EH (cell line): ENCODE measurements around the gene TMA7B.
A peak's percentile ranks its signal among the peaks of the same experiment; 100 is the strongest.

Source experiments
- DNase-seq: peaks from one replicate; pipeline ENCODE4 v3.0.0-alpha.2; 2015; ENCODE audit warnings: low read depth

Gene TMA7B

GRCh38 chr22:39952347-39952746 lies 7.8 kb upstream of the TMA7B start:
- no peak for DNase-seq

- DNase-seq: no peak
These were observed 7.1 kb upstream of the TMA7B start for GRCh38 chr22:39953101-39953500.

DNA sequence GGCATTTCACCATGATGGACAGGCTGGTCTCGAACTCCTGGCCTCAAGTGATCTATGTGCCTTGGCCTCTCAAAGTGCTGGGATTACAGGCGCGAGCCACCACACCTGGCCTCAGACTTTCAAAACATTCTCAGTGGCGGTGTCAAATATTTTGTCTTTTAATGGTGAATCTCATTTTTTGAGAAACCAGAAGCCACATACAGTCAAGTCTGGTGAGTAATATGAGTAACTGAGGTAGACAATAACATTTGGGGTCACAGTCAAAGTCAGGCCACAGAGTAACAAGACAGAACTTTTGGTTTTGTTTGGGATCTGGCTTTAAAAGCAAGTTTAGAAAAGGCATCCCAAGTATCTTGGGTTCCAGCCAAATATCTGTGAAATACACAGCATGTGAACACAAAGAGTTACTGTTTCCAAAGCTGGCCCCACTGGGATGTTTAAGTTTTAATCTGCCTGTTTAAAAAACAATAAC lies 5.6 kb upstream of the TMA7B start:
- DNase-seq: peak; percentile 87

DNA sequence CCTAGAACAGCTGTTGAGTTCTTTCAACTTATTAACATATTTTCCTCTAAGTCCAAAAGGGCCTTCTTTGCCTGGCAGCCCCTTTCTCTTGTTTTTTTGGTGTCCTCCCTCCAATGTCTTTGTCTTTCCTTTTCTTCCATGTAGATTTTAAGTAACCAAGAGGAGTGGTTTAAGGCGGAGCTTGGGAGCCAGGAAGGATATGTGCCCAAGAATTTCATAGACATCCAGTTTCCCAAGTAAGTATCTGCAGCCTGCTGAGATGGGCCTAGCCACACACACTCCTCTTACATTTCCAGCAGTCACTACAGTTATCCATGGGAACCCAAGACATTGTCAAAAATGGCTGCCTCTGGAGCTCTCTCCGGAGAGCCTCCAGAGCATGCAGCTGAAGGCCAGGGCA lies 4.5 kb upstream of the TMA7B start:
- peak; percentile 15 for DNase-seq

DNA sequence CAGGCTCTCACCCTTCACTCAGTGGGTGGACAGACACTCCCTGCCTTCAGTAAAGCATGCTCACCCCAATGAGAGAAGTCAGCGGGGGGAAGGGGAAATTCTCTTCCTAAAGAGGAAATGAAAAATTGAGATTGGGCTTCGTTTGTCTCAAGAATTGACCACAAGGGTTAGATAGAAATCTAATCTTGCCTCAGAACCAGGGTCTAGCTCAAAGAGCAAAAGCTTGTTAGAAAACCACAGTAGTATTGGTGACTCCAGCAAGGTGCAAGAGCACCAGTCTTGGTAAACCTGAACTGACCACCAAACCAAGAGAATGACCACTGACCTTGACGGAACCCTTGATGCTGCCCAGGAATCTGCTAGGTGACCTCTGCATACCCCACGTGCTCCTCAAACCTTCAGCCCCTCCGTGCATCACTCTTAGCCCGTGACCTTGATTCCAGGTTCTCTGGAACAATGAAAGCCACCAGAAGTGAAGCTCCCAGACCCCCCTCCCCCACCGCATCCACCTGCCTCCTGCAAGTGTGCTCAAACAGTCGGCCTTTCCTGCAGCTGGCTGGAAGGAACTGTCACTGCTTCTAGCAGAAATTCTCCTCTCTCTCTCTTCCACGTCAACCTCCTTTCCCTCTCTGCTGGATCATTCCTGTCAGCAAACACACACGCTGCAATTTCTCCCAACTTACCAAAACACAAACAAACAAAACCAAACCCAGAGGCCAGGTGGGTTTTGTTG lies 3.1 kb upstream of the TMA7B start:
- DNase-seq: no peak

DNA sequence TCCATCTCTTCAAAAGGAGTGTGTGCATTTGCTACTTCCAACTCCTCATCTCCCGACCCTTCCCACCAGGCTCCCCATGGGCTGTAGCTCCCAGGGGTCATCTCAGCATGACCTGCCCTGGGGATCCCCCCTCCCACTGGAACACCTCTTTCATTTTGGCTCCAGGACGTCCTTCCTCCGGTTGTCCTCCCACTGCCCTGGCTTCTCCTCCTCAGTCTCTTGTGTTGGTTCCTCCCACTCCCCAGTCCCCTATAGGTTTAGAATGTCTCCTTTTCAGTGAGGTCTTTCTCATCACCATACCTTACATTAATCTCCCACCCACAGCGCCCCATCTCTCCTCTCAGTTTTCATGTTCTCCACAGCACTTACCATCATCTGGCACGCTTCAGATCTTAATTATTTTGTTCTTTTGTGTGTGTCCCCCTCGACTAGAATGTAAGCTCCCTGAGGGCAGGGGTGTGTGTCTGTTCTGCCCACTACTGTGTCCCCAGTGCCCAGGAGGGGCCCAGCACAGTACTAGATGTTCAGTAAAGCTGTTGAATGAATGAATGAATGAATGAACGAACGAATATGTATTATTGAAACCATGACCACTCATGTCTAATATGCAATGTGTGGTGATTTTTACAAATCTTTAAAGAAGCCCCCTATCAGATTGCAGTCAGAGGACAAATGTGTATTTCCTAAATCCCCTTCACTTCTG lies 2.0 kb upstream of the TMA7B start:
- no peak for DNase-seq

DNA sequence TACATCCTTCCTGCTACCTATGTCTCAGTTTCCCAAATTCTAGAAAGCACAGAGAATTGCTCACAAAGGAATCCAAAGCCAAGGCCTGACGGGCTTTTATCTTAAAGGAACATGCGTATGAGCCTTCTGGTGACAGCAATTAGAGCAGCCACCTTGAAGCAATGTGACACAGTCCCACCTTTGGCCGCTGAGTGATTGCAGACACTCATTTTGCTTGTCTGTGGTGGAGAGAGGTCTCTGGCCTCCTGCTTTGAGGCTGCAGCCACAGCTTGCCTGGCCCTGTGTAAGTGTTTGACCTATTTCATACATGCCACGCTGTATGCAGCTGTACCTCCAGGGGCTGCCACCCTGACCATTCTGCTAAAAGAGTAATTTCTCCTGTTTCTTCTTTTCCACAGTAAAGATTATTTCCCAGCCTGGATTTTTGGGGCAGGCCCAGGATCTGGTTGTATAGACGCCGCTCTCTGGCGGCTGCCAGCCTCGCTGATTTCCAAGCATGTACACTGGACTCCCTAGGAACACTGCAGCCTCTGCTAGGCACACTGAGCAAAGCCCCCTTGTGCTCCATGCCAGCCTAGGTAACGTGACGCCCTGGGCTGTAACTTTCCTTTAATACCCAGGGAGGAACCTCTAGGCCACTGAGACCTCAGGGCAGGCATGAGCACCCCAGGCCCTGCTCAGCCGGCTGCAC lies 1.1 kb upstream of the TMA7B start:
- no peak for DNase-seq

- peak; percentile 92 for DNase-seq
These were observed 872 bp downstream of the TMA7B start for GRCh38 chr22:39960791-39961746.

- no peak for DNase-seq
These were observed 1.9 kb downstream of the TMA7B start for GRCh38 chr22:39962071-39962470.

- DNase-seq: no peak
These were observed 5.6 kb downstream of the TMA7B start for GRCh38 chr22:39965748-39966147.

GRCh38 chr22:39966470-39966869 lies 6.3 kb downstream of the TMA7B start:
- peak; percentile 9 for DNase-seq

GRCh38 chr22:39967103-39967829 lies 7.1 kb downstream of the TMA7B start:
- DNase-seq: peak; percentile 33

DNA sequence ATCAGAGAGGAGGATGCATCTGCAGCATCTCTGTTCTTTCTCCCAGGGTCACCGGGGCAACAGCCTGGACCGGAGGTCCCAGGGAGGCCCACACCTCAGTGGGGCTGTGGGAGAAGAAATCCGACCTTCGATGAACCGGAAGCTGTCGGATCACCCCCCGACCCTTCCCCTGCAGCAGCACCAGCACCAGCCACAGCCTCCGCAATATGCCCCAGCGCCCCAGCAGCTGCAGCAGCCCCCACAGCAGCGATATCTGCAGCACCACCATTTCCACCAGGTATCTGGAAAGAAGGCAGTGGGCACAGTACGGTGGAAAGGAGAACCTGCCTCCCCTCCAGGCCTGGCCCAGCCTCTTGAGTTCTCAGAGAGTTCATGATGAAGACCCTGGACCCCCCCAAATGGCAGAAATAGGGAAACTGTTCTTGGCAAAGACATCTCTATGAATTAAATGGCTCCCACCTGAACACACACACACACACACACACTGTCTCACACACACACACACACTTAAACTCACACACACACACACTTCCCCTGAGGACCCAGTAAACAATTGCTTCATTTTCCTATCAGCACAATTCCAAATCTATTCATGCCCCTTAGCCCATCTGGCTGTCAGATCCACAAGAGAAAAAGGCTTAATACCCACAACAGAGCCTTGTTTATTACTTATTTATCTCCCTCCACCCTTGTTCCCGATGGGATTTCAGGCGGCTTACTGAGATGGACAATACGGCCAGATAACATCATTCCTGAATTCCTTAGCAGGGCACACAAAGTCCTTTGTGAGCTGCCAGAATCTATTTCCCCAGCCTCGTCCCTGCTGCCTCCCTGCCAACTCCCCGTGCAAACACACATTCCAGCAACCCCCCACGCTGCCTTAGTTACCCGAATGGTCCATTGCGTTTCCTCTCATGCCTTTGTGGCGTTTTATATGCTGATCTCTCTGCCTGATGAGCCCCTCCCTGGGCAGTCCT lies 8.1 kb downstream of the TMA7B start:
- peak; percentile 21 for DNase-seq

DNA sequence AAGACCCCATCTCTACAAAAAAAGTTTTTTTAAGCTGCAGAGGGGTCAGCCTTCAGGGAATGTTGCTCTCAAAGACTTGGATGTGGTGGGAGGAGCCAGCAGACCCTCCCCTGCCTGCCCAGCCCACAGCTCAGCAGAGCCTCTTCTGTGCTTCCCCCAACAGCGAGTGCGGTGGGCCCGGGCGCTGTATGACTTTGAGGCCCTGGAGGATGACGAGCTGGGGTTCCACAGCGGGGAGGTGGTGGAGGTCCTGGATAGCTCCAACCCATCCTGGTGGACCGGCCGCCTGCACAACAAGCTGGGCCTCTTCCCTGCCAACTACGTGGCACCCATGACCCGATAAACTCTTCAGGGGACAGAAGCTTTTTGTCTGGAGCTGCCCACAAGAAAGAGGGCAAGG lies 10.5 kb downstream of the TMA7B start:
- no peak for DNase-seq

- DNase-seq: no peak
These were observed 12.4 kb downstream of the TMA7B start for GRCh38 chr22:39972641-39973040.

GRCh38 chr22:39973656-39974055 lies 13.5 kb downstream of the TMA7B start:
- no peak for DNase-seq

DNA sequence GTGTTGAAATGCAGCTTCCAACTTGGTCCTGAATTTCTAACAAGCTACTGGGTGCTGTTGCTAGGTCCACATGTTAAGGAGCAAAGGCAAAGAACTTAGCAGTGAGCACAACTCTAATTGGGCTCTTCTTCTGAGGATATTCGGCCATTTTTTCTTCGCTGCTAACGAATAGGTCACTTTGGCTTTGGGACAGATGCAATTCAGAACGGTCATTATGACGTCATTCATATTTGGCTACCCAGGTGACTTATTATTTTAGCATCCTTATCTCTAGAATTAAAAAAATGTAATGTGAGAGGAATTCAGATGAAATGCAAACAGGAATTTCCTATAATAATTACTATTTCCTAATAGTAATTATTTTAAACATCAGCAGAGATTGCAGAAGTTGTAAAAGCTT lies 13.9 kb downstream of the TMA7B start:
- no peak for DNase-seq

GRCh38 chr22:39979048-39979447 lies 18.9 kb downstream of the TMA7B start:
- DNase-seq: no peak

- no peak for DNase-seq
These were observed 19.3 kb downstream of the TMA7B start for GRCh38 chr22:39979458-39979857.

DNA sequence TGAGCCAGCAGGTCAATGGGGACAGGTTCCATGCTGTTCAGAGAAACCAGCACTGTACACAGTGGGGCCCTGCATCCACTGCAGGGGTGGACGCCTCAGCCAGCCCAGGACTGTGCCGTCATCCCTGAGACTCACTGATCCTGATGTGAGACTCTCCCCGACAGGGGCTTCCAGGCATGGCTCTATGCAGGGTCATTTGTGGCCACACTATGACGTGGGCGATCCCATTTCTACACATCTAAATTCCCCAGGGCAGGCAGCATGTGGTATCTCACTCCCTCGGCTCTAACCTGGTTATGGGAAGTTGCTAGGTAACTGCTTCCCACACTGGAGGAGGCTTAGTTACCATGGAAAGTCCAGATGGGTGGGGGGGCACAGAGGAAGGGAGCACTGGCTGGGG lies 20.4 kb downstream of the TMA7B start:
- DNase-seq: no peak
